Epidermal melanocyte (primary cell): ENCODE measurements around the gene MRM2.

ENCODE experiments used
- DNase-seq: peaks from one replicate; pipeline ENCODE4 v3.0.0; 2011; ENCODE audit warnings: low spot score; ENCODE audit not compliant: insufficient read length

Gene MRM2

DNA sequence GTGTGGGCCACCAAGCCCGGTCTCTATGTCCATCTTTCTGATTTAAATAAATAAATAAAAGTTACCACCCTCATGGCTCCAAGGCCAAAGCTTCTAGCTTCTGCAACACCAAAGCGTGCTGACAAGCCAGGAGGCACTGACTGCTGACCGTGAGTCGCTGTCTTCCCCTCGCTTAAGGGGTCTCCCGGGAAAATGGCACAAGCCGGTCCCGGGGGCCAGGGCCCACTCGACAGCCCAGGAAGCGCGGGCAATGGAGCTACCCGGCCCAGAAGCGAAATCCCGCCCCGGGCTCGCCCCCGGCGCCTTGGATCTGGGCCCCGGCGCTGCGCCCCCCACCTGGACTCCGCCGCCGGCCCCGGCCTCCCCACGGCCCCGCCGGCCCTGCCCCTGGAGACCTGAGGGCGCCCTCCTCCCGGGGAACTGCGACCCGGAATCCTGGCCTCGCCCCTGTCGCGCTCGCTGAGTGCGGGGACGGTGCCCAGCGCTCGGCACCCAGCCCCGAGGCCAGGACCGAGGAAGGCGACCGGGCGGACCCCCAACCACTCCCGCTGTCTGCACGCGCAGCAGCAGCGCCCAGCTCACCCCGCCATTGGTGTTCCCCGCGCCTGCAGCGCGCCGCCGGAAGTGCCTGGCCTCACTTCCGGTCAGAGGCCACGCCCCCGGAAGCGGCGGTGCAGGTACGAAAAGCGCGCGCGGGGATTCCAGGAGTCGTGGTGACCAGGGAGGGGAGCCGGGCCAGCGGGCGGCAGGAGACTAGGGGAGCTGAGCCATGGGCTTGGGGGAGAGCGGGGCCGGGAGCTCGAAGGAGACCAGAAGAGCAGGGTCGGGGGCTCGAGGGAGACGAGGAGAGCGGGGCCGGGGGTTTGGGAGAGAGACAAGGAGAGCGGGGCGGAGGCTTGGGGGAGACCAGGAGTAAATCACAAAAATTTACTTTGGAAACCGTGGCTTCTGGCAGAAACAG lies at the start of gene MRM2, which contains the start of gene NUDT1:
MRM2 (minus strand) TSS at position 626 of the 961 bp plus-strand sequence; CDS start at position 590, 36 bp downstream.
NUDT1 (plus strand) TSS at position 647 of the 961 bp plus-strand sequence. CDS start 2,349 bp downstream, outside the sequence.
- DNase-seq = peak; percentile 84

DNA sequence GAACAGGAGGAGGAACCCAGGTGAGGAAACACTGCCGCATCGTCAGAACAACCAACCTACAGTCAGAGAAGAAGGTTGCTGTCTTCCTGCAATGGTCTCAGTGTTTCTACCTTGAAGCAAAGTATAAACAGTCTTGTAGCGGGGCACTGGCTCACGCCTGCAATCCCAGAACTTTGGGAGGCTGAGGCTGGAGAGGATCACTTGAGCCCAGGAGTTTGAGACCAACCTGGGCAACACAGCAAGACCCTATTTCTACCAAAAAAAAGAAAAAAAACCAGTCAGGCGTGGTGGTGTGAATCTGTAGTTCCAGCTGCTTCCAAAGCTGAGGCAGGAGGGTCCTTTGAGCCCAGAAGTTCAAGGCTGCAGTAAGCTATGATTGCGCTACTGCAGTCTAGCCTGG lies 48.9 kb upstream of the MRM2 start:
- DNase-seq = no peak

DNA sequence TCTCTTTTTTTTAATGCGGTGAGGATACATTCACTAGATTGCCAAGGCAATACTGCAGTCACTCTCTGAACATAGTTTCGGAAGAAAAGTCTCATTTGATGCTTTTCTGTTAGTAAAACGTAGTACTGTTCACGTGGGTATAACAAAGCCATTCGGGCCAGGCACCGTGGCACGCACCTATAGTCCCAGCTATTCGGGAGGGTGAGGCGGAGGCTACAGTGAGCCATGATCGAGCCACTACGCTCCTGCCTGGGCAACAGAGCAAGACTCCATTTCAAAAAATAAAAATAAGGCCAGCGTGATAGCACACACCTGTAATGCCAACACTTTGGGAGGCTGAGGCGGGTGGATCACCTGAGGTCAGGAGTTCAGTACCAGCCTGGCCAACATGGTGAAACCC lies 47.6 kb upstream of the MRM2 start:
- no peak for DNase-seq

DNA sequence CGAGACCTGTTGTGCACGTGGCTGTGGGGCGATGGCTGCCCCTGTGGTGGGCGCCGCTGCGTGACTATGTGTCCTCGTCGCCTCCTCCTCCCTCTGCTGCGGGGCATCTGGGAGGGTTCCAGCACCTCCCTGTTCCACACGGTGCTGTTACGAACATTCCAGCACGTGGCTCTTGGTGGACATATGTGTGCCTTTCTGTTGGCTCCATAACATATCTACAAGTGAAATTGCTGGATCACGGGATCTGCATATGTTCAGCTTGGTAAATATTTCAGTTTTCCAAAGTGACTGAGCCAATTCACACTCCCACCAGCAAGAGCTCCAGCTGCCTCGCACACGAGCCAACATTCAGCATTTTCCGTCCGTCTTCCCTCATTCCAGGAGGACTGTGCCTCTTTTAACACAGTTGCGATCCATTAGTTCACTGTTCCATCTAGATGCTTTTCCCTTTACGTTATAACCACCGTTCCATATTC lies 47.1 kb upstream of the MRM2 start:
- no peak for DNase-seq

DNA sequence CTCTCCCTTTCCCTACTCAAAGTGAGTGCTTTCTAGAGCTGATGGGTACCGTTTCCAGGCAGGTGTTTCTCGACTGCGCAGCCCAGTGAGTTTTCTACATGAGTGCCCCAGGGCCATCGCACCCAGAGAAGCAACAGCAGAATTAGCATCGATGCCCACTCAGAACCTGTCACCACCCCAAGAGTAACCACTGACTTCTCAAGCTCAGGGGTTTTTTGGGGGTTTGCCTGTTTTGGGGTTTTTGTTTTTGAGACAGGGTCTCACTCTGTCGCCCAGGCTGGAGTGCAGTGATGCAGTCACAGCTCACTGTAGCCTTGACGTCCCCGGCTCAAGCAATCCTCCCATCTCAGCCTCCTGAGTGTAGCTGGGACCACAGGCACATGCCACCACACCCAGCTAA lies 46.5 kb upstream of the MRM2 start:
- no peak for DNase-seq

DNA sequence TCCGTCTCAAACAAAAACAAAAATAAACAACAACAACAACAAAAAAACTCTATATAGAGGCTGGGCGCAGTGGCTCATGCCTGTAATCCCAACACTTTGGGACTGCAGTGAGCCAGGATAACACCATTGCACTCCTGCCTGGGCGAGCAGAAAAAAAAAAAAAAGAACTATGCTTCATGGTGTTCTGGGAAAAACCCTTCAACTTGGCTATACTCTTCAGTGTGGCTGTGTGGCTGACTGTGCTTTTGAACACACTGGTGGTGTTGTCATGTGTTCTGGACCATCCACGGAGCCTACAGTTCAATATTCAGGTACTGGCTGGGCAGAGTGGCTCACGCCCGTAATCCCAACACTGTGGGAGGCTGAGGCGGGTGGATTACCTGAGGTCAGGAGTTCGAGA lies 45.7 kb upstream of the MRM2 start:
- DNase-seq = no peak

DNA sequence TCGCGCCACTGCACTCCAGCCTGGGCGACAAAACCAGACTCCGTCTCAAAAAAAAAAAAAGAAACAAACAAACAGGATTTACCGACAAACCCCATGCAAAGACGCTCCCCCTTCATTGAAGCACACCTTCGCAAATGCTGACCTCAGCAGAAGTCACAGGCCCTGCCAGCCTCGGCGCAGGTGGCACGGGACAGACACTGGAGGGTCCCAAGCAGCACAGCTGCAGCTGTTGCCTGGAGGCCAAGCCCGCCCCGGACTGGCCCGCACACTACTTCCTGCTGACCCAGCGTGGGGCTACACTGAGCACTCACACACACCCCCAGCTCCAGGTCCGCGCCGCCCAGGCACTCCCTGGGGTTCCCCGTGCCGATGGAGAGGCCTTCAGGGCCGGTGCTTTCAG lies 41.1 kb upstream of the MRM2 start:
- DNase-seq = no peak

DNA sequence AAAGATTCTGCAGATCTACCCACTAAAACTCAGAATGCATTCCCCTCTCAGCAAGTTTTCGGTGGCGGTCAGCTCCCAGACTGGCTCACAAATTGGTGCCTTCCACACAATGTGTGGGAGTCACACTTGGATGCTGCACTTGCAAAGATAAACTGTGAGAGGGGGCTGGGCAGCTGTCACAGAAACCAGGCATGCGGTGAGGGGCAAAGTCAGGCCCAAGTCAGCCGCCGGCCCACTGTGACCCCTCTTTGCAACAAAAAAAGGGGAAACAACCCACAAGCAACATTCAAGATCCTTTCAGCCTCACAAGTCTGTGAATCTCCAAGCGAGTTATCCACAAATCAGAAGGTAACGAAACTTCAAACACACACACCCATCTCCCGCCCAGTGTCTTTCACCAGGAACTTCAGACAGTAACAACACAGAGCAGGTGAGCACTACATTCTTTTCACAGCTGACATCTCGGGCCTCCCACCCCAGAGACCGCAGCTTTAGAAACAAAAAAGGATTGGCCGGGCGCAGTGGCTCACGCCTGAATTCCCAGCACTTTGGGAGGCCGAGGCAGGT lies 40.3 kb upstream of the MRM2 start:
- peak; percentile 7 for DNase-seq

DNA sequence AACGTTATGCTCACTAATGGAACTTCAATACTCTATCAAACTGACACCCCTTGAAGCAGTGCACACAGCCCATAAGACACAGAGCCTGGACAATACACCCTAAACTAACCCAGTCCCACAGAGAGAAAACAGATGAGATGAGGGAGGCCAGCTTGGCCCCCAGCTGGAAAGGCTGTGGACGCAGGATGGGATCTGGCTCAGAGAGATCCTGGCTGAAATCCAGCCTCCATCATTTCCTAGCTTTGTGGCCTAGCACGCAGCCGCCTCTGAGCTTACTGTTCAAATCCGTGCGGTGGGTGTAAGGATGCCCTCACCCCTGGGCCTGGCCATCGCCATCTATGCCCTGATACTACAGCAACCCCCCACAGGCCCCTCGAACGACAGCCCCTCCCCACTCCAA lies 39.5 kb upstream of the MRM2 start:
- peak; percentile 17 for DNase-seq

DNA sequence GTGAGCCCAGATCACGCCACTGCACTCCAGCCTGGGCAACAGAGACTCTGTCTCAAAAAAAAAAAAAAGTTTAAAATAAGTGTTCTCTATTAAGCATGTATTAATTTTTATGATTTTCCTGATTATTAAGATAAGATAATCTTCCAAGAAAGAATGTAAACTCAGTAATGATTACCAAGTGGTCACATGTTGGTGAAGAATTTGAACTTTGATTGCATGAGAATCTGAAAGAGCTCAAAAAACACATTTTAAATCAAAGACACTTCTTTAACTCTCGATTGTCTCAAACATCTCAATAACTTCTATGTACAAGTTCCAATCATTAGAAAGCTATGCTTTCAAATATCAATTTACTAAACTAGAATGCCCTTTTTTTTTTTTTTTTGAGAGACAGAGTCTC lies 38.4 kb upstream of the MRM2 start:
- DNase-seq = peak; percentile 11

DNA sequence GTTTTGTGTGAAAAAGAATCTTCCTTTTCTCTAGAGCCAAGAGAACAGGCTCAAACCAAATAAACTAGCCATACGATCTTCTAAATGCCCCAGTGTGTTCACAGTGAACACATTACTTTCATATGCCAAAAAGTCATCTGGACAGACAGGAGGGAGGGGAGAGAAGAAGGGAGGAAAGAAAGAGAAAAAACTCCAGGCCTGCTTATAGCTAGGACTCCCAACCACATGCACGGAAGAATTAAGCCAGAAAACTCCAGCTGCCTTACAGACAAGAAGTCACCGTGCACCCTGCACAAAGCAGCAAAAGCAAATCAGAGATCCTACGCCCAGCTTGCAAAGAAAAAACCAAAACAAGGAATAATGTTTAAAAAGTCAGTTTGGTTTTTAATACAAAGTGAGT lies 37.9 kb upstream of the MRM2 start:
- peak; percentile 79 for DNase-seq

DNA sequence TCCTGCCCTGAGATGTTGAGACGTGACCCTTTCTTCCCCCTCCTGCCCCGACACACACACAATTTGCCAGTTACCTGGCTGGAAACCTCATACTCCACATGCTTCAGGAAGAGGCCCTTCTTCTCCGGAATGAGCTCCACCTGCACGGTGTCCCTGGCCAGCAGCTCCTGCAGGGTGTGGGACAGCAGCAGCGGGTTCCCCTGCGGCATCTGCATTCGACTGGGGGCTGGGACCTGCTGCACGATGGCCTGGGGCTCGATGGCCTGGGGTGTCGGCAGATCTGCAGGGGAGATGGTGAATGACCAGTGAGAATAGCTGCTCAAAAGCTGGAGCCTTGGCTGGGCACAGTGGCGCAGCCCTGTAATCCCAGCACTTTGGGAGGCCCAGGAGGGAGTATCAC lies 36.0 kb upstream of the MRM2 start:
- DNase-seq = peak; percentile 5

DNA sequence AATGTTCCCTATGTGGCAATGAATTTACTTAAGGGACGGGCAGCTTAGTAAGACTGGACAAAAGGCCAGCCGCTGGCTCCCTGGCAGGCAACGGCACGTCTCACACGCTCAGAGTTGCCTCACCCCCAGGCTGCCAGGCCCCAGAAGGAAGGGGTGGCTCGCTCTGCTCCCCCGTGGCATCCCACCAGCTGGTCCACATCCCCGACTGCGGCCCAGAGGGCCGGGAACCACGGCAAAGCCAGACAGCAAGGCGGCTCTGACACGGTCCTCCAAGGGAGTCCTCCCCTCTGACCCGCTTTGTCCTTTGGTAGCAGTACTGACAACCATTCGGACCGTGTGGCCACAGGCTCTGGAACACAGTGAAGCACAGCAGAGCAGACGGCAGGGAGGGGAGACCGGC lies 34.1 kb upstream of the MRM2 start:
- no peak for DNase-seq

DNA sequence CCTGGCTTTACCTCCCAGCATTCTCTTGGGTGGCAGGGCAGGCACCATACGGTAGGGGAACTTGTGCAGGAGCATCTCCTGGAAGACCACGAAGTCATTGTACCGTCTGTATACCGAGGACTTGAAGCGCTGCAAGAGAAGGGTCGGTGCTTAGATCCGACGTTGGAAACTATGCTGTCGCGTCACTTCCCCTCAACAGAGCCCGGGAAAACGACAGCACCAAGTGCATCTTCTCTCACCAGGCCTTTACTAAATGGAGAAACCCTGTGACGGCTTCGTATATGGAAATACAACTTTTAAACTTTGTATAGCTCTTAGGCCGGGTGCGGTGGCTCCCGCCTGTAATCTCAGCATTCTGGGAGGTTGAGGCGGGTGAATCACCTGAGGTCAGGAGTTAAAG lies 33.1 kb upstream of the MRM2 start:
- DNase-seq = no peak

DNA sequence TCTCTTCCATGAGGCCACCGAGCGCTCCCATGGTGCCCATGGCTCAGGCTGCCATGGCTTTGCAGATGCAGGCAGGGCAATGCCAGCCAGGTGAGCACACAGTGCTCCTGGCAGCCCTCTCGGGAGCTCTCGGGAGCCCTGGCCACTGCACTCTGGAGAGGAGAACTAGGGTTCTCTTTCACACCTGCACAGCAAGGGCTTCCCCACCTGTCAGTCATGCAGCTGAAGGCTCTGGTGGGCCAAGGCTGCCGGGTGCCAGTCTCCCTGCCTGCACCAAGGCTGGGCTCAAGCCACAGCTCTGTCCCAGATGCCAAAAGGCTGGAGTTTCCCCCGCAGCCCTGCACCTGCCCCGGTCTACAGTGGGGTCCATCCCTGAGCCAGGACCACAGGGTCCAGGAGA lies 32.7 kb upstream of the MRM2 start:
- DNase-seq = peak; percentile 13

DNA sequence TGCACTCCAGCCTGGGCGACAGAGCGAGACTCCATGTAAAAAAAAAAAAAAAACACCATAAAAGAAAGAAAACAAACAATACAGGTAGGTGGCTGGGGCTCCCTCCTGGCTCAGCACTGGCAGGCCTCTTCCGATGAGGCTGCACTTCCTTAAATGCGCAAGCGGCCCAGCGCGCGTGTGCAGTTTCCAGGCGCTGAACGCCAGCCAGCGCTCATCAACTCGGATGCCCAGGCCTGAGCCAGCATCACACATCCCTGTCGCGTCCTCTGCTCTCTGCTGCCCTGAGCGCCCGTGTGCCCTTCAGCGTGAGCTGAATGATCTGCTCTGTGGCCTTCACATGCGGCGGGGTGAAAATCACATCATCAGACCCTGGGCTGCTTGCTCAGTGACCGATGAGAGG lies 31.9 kb upstream of the MRM2 start:
- no peak for DNase-seq

DNA sequence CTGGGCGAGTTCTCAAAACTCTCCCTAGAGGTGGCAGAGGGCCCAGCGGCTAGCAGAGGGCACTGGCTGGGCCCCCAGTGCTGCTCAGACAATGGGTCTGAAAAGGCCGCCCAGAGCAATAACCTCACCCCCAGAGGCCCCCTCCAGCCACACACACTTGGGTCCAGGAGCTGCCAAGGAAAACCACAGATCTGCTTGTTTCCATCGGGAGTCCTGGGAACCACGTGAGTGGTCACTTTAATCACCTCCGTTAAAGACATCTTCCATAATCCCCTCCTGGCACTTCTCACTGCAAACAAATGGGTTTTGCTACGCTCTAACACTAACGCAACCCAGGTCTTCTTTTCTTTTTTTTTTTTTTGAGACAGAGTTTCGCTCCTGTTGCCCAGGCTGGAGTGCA lies 30.0 kb upstream of the MRM2 start:
- peak; percentile 8 for DNase-seq

DNA sequence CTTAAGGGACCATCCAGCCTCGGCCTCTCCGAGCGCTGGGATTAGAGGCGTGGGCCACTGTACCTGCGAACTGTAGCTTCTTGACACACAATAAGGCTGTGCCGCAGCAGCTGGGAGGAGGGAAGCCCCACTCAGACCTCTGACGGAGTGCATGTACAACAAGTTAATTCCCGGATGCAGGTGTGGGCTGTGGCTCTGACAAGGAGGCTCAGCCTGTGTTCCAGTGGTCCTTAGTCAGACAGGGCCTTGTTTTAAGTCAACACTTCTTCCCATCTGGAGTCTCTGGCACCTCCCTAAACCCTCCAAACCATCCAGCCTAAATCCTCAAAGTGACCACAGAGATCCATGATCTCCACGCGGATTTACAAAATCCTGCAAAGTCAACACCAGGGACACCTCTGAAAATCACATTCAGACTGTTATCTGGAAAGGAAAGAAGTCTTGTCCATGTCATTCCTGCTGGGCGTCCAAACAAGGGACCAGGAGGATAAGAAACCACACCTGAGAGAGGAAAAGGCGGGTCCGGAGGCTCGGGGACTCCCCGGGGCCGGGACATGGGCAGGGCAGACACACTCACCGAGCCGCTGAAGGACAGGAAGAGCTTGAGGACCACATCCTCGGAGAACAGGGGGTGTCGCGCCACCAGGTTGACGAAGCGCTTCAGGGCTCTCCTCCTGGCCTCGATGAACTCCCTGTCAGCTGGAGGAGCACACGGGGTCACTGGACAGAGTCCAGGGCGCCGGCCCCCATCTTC lies 29.4 kb upstream of the MRM2 start:
- DNase-seq = peak; percentile 11

DNA sequence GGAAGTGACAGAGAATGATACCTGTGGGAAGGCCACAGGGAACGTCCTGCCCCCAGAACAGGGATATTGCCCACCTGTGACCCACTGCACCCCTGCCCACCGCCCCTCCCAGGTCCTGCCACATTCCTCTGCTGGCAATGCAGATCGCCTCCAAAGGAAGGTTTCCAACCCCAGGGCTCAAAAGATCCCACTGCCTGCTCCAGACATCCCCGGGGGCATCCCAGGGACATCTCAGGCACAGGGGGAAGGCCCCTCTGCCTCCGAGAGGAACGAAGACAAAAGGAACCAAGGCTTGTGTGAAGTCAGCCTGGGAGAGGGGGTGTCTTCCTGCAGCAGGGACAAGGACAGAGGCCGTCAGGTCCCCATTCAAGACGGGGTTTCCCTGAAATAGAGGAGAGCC lies 28.5 kb upstream of the MRM2 start:
- DNase-seq = peak; percentile 12

DNA sequence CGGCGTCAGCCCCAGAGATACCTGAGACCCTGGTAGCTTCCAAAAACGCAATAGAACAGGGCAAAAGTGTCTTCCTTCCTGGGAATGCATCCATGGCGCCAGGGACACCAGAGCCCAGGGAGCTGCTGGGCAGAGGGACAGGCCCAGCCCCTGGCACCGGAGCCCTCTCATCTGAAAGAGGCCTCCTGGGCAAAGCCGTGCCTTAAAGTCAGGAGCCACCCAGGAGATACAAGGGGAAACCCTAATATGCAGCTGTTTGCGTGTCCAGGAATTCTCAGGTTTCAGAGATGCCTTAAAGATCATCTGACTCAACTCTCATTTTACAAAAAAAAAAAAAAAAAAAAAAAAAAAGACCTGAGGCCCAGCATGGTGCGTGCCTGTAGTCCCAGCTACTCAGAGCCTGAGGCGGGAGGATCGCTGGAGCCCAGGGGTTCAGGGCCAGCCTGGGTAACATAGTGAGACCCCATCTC lies 28.0 kb upstream of the MRM2 start:
- peak; percentile 26 for DNase-seq

DNA sequence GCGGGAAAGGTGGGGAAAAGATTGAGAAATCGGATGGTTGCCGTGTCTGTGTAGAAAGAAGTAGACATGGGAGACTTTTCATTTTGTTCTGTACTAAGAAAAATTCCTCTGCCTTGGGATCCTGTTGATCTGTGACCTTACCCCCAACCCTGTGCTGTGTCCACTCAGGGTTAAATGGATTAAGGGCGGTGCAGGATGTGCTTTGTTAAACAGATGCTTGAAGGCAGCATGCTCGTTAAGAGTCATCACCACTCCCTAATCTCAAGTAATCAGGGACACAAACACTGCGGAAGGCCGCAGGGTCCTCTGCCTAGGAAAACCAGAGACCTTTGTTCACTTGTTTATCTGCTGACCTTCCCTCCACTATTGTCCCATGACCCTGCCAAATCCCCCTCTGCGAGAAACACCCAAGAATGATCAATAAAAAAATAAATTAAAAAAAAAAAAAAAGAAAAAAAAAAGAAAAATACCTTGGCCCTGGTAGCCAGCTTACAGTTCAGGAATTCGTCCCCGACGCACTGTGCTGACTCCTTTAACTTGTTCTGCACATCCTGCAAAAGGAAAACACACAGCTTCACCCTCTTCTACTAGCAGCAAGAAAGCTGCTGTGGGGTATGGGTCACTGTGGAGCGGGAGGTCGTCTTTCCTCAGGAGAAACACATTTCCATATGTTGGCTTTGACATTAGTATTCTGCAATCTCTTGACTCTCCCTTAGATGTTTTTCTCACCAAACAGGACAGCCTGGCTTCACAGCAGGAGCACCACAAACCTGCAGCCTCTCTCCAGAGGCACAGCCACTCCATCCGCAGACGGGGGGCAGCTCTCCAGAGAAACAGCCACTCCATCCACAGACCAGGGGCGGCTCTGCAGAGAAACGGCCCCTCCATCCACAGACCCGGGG lies 27.3 kb upstream of the MRM2 start:
- DNase-seq = peak; percentile 37
